ENCODE data around the gene STUM. TPM values are rescaled to one million over a fixed set of nuclear protein-coding genes. Genes with fewer than 3 reads are reported as not detected.

STUM gene
- total and polyA plus RNA-seq, 2 experiments from 2014 or later: 0.07 TPM; not detected in 1

- no peak for DNase-seq (ENCODE audit: low spot score)
- H3K79me2 ChIP-seq: no peaks in the 10 kb centered on the region
- H3K9me2 ChIP-seq (replicated peaks; ENCODE audit: insufficient read depth): no peaks in the 10 kb centered on the region
- H3K4me2 ChIP-seq: no peak overlapping the region
- no peaks in the 10 kb centered on the region for H3K27me3 ChIP-seq
- no peak overlapping the region for H2AFZ ChIP-seq
- H3K27ac ChIP-seq: no peak overlapping the region
- peaks cover 2% of the 10 kb centered on the region for H3K4me1 ChIP-seq (ENCODE audit: insufficient read depth)
- WGBS (ENCODE audit: low lambda C conversion rate, missing lambda C conversion rate): 88% methylated on average over 6 of the region's 6 CpGs
- no peak overlapping the region for H3K4me3 ChIP-seq
- TF ChIP-seq, protein P1, sequence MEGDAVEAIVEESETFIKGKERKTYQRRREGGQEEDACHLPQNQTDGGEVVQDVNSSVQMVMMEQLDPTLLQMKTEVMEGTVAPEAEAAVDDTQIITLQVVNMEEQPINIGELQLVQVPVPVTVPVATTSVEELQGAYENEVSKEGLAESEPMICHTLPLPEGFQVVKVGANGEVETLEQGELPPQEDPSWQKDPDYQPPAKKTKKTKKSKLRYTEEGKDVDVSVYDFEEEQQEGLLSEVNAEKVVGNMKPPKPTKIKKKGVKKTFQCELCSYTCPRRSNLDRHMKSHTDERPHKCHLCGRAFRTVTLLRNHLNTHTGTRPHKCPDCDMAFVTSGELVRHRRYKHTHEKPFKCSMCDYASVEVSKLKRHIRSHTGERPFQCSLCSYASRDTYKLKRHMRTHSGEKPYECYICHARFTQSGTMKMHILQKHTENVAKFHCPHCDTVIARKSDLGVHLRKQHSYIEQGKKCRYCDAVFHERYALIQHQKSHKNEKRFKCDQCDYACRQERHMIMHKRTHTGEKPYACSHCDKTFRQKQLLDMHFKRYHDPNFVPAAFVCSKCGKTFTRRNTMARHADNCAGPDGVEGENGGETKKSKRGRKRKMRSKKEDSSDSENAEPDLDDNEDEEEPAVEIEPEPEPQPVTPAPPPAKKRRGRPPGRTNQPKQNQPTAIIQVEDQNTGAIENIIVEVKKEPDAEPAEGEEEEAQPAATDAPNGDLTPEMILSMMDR (IDR thresholded peaks at IDR 0.05; ENCODE audit: poor library complexity): no peak
- TF ChIP-seq EZH2phosphoT487 (IDR thresholded peaks at IDR 0.05; ENCODE audit: low read depth, severe bottlenecking, unreplicated experiment): no peak
- no peak for TF ChIP-seq EZH2 (IDR thresholded peaks at IDR 0.05; ENCODE audit: borderline replicate concordance)
- no peaks in the 10 kb centered on the region for H3K9me3 ChIP-seq (ENCODE audit: low read depth)
- no peaks in the 10 kb centered on the region for H4K20me1 ChIP-seq (ENCODE audit: insufficient read depth, poor library complexity, severe bottlenecking)
- no peaks in the 10 kb centered on the region for H3K36me3 ChIP-seq (replicated peaks; ENCODE audit: insufficient read depth, low read depth)
Observed at GRCh38 chr1:226648421-226648820, 99.9 kb downstream of the STUM start.

GRCh38 chr1:226649244-226649643, 100.7 kb downstream of the STUM start:
- Histone ChIP-seq H3K79me2 (no peaks in the 10 kb centered on the region), H3K36me3 (replicated peaks; ENCODE audit: insufficient read depth, low read depth) (no peaks in the 10 kb centered on the region), H3K4me3 (no peak overlapping the region), H2AFZ (no peak overlapping the region), H3K4me1 (ENCODE audit: insufficient read depth) (peaks cover 7% of the 10 kb centered on the region), H3K27ac (no peak overlapping the region), H4K20me1 (ENCODE audit: insufficient read depth, poor library complexity, severe bottlenecking) (no peaks in the 10 kb centered on the region), H3K4me2 (no peak overlapping the region), H3K27me3 (no peaks in the 10 kb centered on the region), H3K9me3 (ENCODE audit: low read depth) (no peaks in the 10 kb centered on the region), H3K9me2 (replicated peaks; ENCODE audit: insufficient read depth) (no peaks in the 10 kb centered on the region)
- DNase-seq (ENCODE audit: low spot score): no peak
- no peak for TF ChIP-seq EZH2 (IDR thresholded peaks at IDR 0.05; ENCODE audit: borderline replicate concordance)
- TF ChIP-seq, protein P1 (IDR thresholded peaks at IDR 0.05; ENCODE audit: poor library complexity): no peak
- WGBS (ENCODE audit: low lambda C conversion rate, missing lambda C conversion rate): 97% methylated on average over 8 of the region's 8 CpGs

GRCh38 chr1:226649780-226650179, 101.2 kb downstream of the STUM start:
- 77% methylated on average over 7 of the region's 7 CpGs for WGBS (ENCODE audit: low lambda C conversion rate, missing lambda C conversion rate)
- Histone ChIP-seq H3K4me1 (ENCODE audit: insufficient read depth) (peaks cover 10% of the 10 kb centered on the region), H3K27ac (no peak overlapping the region), H3K79me2 (no peaks in the 10 kb centered on the region), H3K4me3 (no peak overlapping the region), H3K9me3 (ENCODE audit: low read depth) (no peaks in the 10 kb centered on the region), H3K9me2 (replicated peaks; ENCODE audit: insufficient read depth) (no peaks in the 10 kb centered on the region), H2AFZ (no peak overlapping the region), H3K4me2 (no peak overlapping the region), H3K27me3 (no peaks in the 10 kb centered on the region), H4K20me1 (ENCODE audit: insufficient read depth, poor library complexity, severe bottlenecking) (no peaks in the 10 kb centered on the region), H3K36me3 (replicated peaks; ENCODE audit: insufficient read depth, low read depth) (no peaks in the 10 kb centered on the region)
- DNase-seq (ENCODE audit: low spot score): no peak
- TF ChIP-seq EZH2phosphoT487 (IDR thresholded peaks at IDR 0.05; ENCODE audit: low read depth, severe bottlenecking, unreplicated experiment): no peak
- no peak for TF ChIP-seq EZH2 (IDR thresholded peaks at IDR 0.05; ENCODE audit: borderline replicate concordance)

- TF ChIP-seq EZH2 (IDR thresholded peaks at IDR 0.05; ENCODE audit: borderline replicate concordance): no peak
- TF ChIP-seq, protein P1 (IDR thresholded peaks at IDR 0.05; ENCODE audit: poor library complexity): no peak
- TF ChIP-seq EZH2phosphoT487 (IDR thresholded peaks at IDR 0.05; ENCODE audit: low read depth, severe bottlenecking, unreplicated experiment): no peak
- 48% methylated on average over 10 of the region's 11 CpGs for WGBS (ENCODE audit: low lambda C conversion rate, missing lambda C conversion rate)
- H3K36me3 ChIP-seq (replicated peaks; ENCODE audit: insufficient read depth, low read depth): no peaks in the 10 kb centered on the region
- no peaks in the 10 kb centered on the region for H4K20me1 ChIP-seq (ENCODE audit: insufficient read depth, poor library complexity, severe bottlenecking)
- H3K4me2 ChIP-seq: no peak overlapping the region
- no peak for DNase-seq (ENCODE audit: low spot score)
- no peak overlapping the region for H2AFZ ChIP-seq
- peaks cover 10% of the 10 kb centered on the region for H3K4me1 ChIP-seq (ENCODE audit: insufficient read depth)
- no peak overlapping the region for H3K27ac ChIP-seq
- H3K9me2 ChIP-seq (replicated peaks; ENCODE audit: insufficient read depth): no peaks in the 10 kb centered on the region
- no peaks in the 10 kb centered on the region for H3K9me3 ChIP-seq (ENCODE audit: low read depth)
- no peak overlapping the region for H3K4me3 ChIP-seq
- no peaks in the 10 kb centered on the region for H3K27me3 ChIP-seq
- no peaks in the 10 kb centered on the region for H3K79me2 ChIP-seq
Observed at GRCh38 chr1:226650236-226650841, 101.8 kb downstream of the STUM start.
